ENCODE measurements around the gene PURA. TPM values are rescaled to one million over a fixed set of nuclear protein-coding genes. Genes with fewer than 3 reads are reported as not detected.

PURA gene
- total and polyA plus RNA-seq, 12 donors: 3.2 to 27.7 (median 24.2) TPM

GRCh38 chr5:140106101-140106500 is 7.8 kb upstream of the PURA start:
- intact Hi-C loops (cut with DNase I): loop anchor here in 6 of 10 donors (2.0 to 5.0 kb wide), 4 partner anchors 33 to 41 kb away; no protein-coding TSS in a partner anchor

GRCh38 chr5:140106805-140107311 is 7.1 kb upstream of the PURA start:
- Histone ChIP-seq H3K27ac (peak overlapping the region; percentile 94 to 100 (median 98)), H3K4me3 (peak overlapping the region; percentile 61 to 85 (median 76)), H3K9me3 (no peaks in the 10 kb centered on the region), H3K36me3 (no peaks in the 10 kb centered on the region), H3K4me1 (peaks cover 0 to 46% (median 33%) of the 10 kb centered on the region in 9 donors), H3K27me3 (peaks cover 0 to 45% (median 0%) of the 10 kb centered on the region in 7 donors)
- intact Hi-C loops (cut with DNase I): loop anchor here in 6 of 10 donors (2.0 to 5.0 kb wide), 4 partner anchors 34 to 40 kb away; no protein-coding TSS in a partner anchor
- TF ChIP-seq CTCF (IDR thresholded peaks at IDR 0.05): no peak
- 48 to 54% methylated on average over 16 of the region's 16 CpGs for WGBS, 2 donors
- DNase-seq: no peak
- peak in 6 of 8 donors; percentile 6 to 33 (median 16) for ATAC-seq

More at GRCh38 chr5:140106101-140106500, 7.8 kb upstream of the PURA start:
- ATAC-seq (no peak), DNase-seq (no peak)
- H3K4me3 ChIP-seq: no peak overlapping the region
- H3K27me3 ChIP-seq: peaks cover 0 to 42% (median 0%) of the 10 kb centered on the region in 7 donors
- H3K27ac ChIP-seq: peak overlapping the region in 7 of 10 donors; percentile 94 to 100 (median 99)
- no peaks in the 10 kb centered on the region for H3K9me3 ChIP-seq
- WGBS, 2 donors: 66 to 68% methylated on average over 5 of the region's 5 CpGs
- peaks cover 0 to 40% (median 29%) of the 10 kb centered on the region in 9 donors for H3K4me1 ChIP-seq
- TF ChIP-seq CTCF (IDR thresholded peaks at IDR 0.05): no peak
- no peaks in the 10 kb centered on the region for H3K36me3 ChIP-seq

DNA sequence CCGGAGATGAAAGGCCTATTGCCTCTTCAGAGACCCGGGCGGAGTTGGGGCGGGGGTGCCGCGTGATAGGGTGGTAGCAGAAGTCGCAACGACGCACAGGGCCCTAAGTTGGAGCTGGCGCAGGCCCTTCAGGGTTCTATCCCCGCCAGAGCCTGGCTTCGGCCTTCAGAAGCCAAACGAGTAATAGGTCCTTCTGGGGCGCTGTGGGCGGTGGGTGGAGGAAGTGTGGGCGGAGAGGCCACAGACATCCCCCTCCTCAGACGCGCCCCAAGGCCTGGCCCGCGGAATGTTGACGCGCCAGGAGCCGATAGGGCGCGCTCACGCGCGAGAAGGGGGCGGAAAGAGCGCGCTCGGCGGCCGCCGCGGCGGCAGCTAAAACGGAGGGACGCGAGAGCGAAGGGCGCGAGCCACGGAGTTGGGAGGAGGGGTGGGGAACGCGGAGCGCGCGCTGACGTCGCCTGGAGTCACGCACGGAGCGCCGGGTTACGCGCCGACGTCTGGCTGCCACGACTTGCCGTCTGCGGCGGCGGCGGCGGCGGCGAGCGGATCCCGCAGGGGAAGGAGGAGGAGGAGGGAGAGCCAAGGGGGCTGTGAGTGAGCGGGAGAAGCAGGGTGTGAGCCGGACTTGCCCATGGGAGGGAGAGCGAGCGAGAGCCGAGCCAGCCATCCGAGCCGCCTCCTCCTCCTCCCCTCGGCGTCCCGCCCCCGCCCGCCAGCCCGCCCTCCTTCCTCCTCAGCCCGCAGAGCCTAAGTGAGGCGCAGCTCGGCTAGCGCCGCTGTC is 6.4 kb upstream of the PURA start:
- peak; percentile 97 to 99 (median 98) for ATAC-seq
- no peaks in the 10 kb centered on the region for H3K9me3 ChIP-seq
- peak; percentile 93 to 95 for DNase-seq
- intact Hi-C loops (cut with DNase I): loop anchor here in 6 of 10 donors (2.0 to 5.0 kb wide), 4 partner anchors 35 to 40 kb away; no protein-coding TSS in a partner anchor
- peaks cover 0 to 53% (median 39%) of the 10 kb centered on the region in 9 donors for H3K4me1 ChIP-seq
- H3K4me3 ChIP-seq: peak overlapping the region; percentile 61 to 85 (median 76)
- peak overlapping the region; percentile 94 to 100 (median 98) for H3K27ac ChIP-seq
- 0 to 1% methylated on average over 55 to 80 of the region's 88 CpGs for WGBS, 2 donors
- H3K36me3 ChIP-seq: no peaks in the 10 kb centered on the region
- peaks cover 0 to 45% (median 0%) of the 10 kb centered on the region in 7 donors for H3K27me3 ChIP-seq
- peak in 6 of 9 donors; percentile 2 to 53 (median 36) for TF ChIP-seq CTCF (IDR thresholded peaks at IDR 0.05)
